A673 (cell line): ENCODE measurements around the gene GAS6.

Experiments
- CTCF ChIP-seq: fragments of 300-800, 200-600 bp; sonication (generic); conservative IDR thresholded peaks from 2 replicates; pipeline ENCODE4 v1.5.1; 2017; ENCODE audit warnings: low read depth, mild to moderate bottlenecking, antibody characterized with exemption, low read length, moderate library complexity, mixed read lengths
- EZH2 ChIP-seq: fragments of 200-600 bp; sonication (generic); IDR thresholded peaks from 2 replicates; pipeline ENCODE4 v1.6.1; 2017; ENCODE audit warnings: borderline replicate concordance, low read depth, mild to moderate bottlenecking, mixed read lengths, antibody characterized with exemption, low read length; ENCODE audit not compliant: poor library complexity, severe bottlenecking

DNA sequence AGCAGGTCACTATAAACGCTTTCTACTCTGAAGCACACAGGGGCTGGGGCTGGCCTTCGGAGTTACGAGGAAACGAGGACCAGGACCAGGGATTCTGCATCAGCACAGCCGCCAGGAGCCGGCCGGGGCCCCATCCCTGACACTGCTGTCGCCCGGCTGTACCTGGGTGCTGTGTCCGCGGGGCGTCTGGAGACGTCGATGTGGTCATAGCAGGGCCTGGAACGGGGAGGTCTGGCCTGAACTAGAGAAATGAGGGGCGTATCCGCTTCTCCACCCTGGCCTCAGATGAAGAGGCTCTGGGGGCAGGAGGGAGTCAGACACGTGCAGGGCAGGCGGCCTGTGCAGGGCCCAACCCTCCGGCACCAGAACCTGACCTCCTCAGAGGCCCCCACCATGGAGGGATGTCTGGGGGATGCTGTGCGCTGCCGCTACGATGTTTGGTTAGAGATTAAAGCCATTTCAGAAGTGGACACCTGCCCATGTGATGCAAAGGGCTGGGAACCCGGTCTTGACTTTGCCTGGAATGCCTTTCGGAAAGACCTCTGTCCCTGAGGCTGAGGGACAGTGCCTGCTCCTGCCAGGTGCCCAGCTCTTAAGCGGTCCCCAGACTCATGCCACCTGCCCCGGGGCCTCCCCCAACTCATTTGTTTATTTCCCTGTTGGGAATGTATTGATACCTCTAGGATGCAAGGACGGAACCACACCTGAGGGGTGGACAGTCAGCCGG is 21.4 kb downstream of the GAS6 start:
- TF ChIP-seq CTCF (no peak), EZH2 (no peak)
